Gastrocnemius medialis (tissue), 4 donors: Measurements from ENCODE around the gene DHRSX.

Experiments
- CTCF ChIP-seq, 5 experiments: fragments of 450-650 bp in 3 of 5; fragments of 200-600 bp in 2 of 5; sonication (generic) in 2 of 5; IDR thresholded peaks in 4 of 5; conservative IDR thresholded peaks in 1 of 5; 1 replicate in 4 of 5; 2 replicates in 1 of 5; pipeline ENCODE4 v1.5.1; 2016 to 2019; ENCODE audit warnings: antibody characterized with exemption in 5 of 5, mild to moderate bottlenecking in 3 of 5, moderate library complexity in 3 of 5
- POLR2A ChIP-seq, 2 donors: fragments of 450-650 bp; IDR thresholded peaks; one replicate each; pipeline ENCODE4 v1.6.1; 2017; ENCODE audit warnings: antibody characterized with exemption in 2 of 2, mild to moderate bottlenecking in 2 of 2, moderate library complexity in 2 of 2

- no peak for TF ChIP-seq CTCF (IDR thresholded peaks at IDR 0.05 in 4 of 5, conservative IDR thresholded peaks at IDR 0.05 in 1 of 5)
- no peak for TF ChIP-seq POLR2A (IDR thresholded peaks at IDR 0.05)
Measured at GRCh38 chrX:2409796-2410195, 91.0 kb downstream of the DHRSX start.
